Adrenal gland (tissue), 12 donors: ENCODE results near the gene KCNJ14. TPM values are rescaled to one million over a fixed set of nuclear protein-coding genes. Genes with fewer than 3 reads are reported as not detected.
A peak's percentile ranks its signal among the peaks of the same experiment; 100 is the strongest.
"Not testable (repeated sequence)": the region's sequence is repeated elsewhere in the genome, so short reads cannot be mapped to it uniquely, and the experiment has no call there.

Source experiments
- DNase-seq, 7 donors: peaks; one replicate each; pipeline ENCODE4 v3.0.0-alpha.2; 2019 to 2020
- H3K27ac ChIP-seq, 5 donors: fragments of 200-600 bp; sonication (generic) in 4 of 5; 1 replicate in 3 of 5; 2 replicates in 2 of 5; pipeline versions ENCODE4 v1.5.1 to v1.8.0; 2016 to 2020; ENCODE audit warnings: mild to moderate bottlenecking in 1 of 5
- H3K27me3 ChIP-seq: fragments of 200-600 bp; 2 replicates; pipeline ENCODE4 v1.8.0; 2021
- H3K36me3 ChIP-seq, 2 donors: fragments of 200-600 bp; replicated peaks in 1 of 2; 1 replicate in 1 of 2; 2 replicates in 1 of 2; pipeline versions ENCODE4 v1.5.1 to v1.8.0; 2018 to 2022
- H3K4me1 ChIP-seq, 2 donors: fragments of 200-600 bp; replicated peaks in 1 of 2; 1 replicate in 1 of 2; 2 replicates in 1 of 2; pipeline versions ENCODE4 v1.5.1 to v1.8.0; 2018 to 2021
- H3K4me3 ChIP-seq, 4 donors: fragments of 200-600 bp; sonication (generic) in 3 of 4; one replicate each; pipeline ENCODE4 v1.5.1; 2016 to 2018
- H3K9me3 ChIP-seq, 3 donors: fragments of 200-600 bp; sonication (generic) in 1 of 3; replicated peaks in 1 of 3; 1 replicate in 2 of 3; 2 replicates in 1 of 3; pipeline versions ENCODE4 v1.5.1 to v1.8.0; 2016 to 2021
- CTCF ChIP-seq, 6 experiments: fragments of 450-650 bp in 4 of 6; fragments of 200-600 bp in 2 of 6; sonication (generic) in 1 of 6; IDR thresholded peaks; 1 replicate in 5 of 6; 2 replicates in 1 of 6; pipeline versions ENCODE4 v1.5.1 to v1.8.0; 2016 to 2021; ENCODE audit warnings: antibody characterized with exemption in 6 of 6, mild to moderate bottlenecking in 2 of 6, moderate library complexity in 1 of 6
- POLR2A ChIP-seq, 2 donors: fragments of 450-650 bp; IDR thresholded peaks; one replicate each; pipeline ENCODE4 v1.6.1; 2017; ENCODE audit warnings: antibody characterized with exemption in 2 of 2, mild to moderate bottlenecking in 2 of 2, moderate library complexity in 1 of 2
- WGBS, 4 donors: extraction: QIAGEN DNeasy Blood & Tissue Kit in 2 of 4; methylation state at CpG; one replicate each; pipeline versions ENCODE4 v1.1.5 to v1.1.7; 2013 to 2017; 5-methylcytosine and 5-hydroxymethylcytosine counted together
- intact Hi-C, 2 donors: fragments of 100-400 bp; cut with DNase I; formaldehyde crosslinking; loops; one replicate each; pipeline versions ENCODE4 v1.14.1 to v1.15.0; 2022 to 2023
- polyA plus RNA-seq, 3 donors: library from polyadenylated mRNA; stranded (reverse); fragments of 200-250 nt in 2 of 3; fragments of 350-450 nt in 1 of 3; fragmentation: Illumina TruSeq in 1 of 3; extraction: RNeasy Lipid Tissue Mini Kit (QIAGEN cat#74804) in 1 of 3; gene quantifications; one replicate each; pipeline ENCODE4 v1.2.3, GENCODE V29; 2013 to 2014
- total RNA-seq, 9 donors: library from RNA; depleted of rRNA in 4 of 9; stranded (reverse); fragments of >200 nt in 4 of 9; fragments of 120-200 nt in 1 of 9; fragmentation: NEBNext Ultra II Directional in 1 of 9; extraction: Animal tissue kit (Norgen Biotek cat#: 25700) in 1 of 9; gene quantifications; one replicate each; pipeline versions ENCODE4 v1.1.0 to v1.2.4, GENCODE V29; 2013 to 2023
- donor health status: healthy with polysubstance abuse.
- donor health status: Bipolar disorder and iron deficiency.
- donor health status: DM: yes; HTN: yes; CAD: no.
- donor health status: DM: no; HTN: no; CAD: no.
- donor health status: DM: no; HTN: no; CAD: no.
- donor health status: DM: yes; HTN: yes; CAD: no.

KCNJ14 gene
- total and polyA plus RNA-seq, 12 donors: 0.09 to 0.83 (median 0.42) TPM

GRCh38 chr19:48487948-48488347 lies 32.6 kb downstream of the KCNJ14 start:
- peak; percentile 90 to 95 (median 93) for DNase-seq
- no peak for TF ChIP-seq CTCF (IDR thresholded peaks at IDR 0.05)
- no peak overlapping the region for H3K4me3 ChIP-seq

GRCh38 chr19:48488478-48488877 lies 33.1 kb downstream of the KCNJ14 start:
- 72 to 78% (median 74%) methylated on average over 7 of the region's 7 CpGs for WGBS, 4 donors
- intact Hi-C loops, H3K4me3 ChIP-seq, H3K9me3 ChIP-seq, H3K27me3 ChIP-seq, H3K36me3 ChIP-seq, DNase-seq: not testable (repeated sequence)
- Histone ChIP-seq H3K27ac (peak overlapping the region in 1 of 5 donors; percentile 37), H3K4me1 (peaks cover 9 to 15% of the 10 kb centered on the region in 2 donors)

More at GRCh38 chr19:48487948-48488347, 32.6 kb downstream of the KCNJ14 start:
- 37 to 42% (median 40%) methylated on average over 3 to 8 of the region's 8 CpGs; no CpG with 5 or more reads in 1 of the 4 donors for WGBS, 4 donors
- H3K9me3 ChIP-seq: no peaks in the 10 kb centered on the region
- H3K27ac ChIP-seq: peak overlapping the region in 1 of 5 donors; percentile 37
- H3K36me3 ChIP-seq: no peaks in the 10 kb centered on the region
- peaks cover 9 to 15% of the 10 kb centered on the region in 2 donors for H3K4me1 ChIP-seq
- no peaks in the 10 kb centered on the region for H3K27me3 ChIP-seq
- intact Hi-C loops: no loop called here

GRCh38 chr19:48489608-48490216 lies 34.3 kb downstream of the KCNJ14 start:
- Histone ChIP-seq H3K4me1 (peaks cover 16 to 23% of the 10 kb centered on the region in 2 donors), H3K27me3 (no peaks in the 10 kb centered on the region), H3K4me3 (no peak overlapping the region), H3K9me3 (no peaks in the 10 kb centered on the region), H3K36me3 (no peaks in the 10 kb centered on the region), H3K27ac (no peak overlapping the region)
- TF ChIP-seq POLR2A (IDR thresholded peaks at IDR 0.05): no peak
- TF ChIP-seq CTCF (IDR thresholded peaks at IDR 0.05): peak; percentile 77 to 96 (median 90)
- peak in 6 of 7 donors; percentile 75 to 87 (median 80) for DNase-seq
- intact Hi-C loops: no loop called here
- WGBS, 4 donors: 18 to 46% (median 21%) methylated on average over 4 to 19 of the region's 19 CpGs

- Histone ChIP-seq H3K27me3 (no peaks in the 10 kb centered on the region), H3K36me3 (no peaks in the 10 kb centered on the region), H3K27ac (no peak overlapping the region), H3K4me3 (no peak overlapping the region), H3K9me3 (no peaks in the 10 kb centered on the region), H3K4me1 (peaks cover 16 to 24% of the 10 kb centered on the region in 2 donors)
- WGBS, 4 donors: 9 to 29% (median 14%) methylated on average over 21 to 50 of the region's 50 CpGs
- intact Hi-C loops: no loop called here
- DNase-seq: peak in 4 of 7 donors; percentile 40 to 62 (median 55)
- no peak for TF ChIP-seq CTCF (IDR thresholded peaks at IDR 0.05)
- TF ChIP-seq POLR2A (IDR thresholded peaks at IDR 0.05): no peak
Measured at GRCh38 chr19:48490981-48491792, 35.8 kb downstream of the KCNJ14 start.
